ENCODE measurements around the gene OR6C65. TPM values are rescaled to one million over a fixed set of nuclear protein-coding genes. Genes with fewer than 3 reads are reported as not detected.

Gene OR6C65
- total and polyA plus RNA-seq, 2 donors (not counting 1 experiment from before 2014, with no cell fraction given), result not detected

- Mint-ChIP-seq H3K27me3 (peaks cover 47% of the 10 kb centered on the region), H3K4me1 (peaks cover 8% of the 10 kb centered on the region), H3K4me3 (no peak overlapping the region), H3K27ac (no peak overlapping the region), H3K9me3 (ENCODE audit: insufficient read depth) (no peaks in the 10 kb centered on the region)
- no peak for ATAC-seq (ENCODE audit: low read depth)
- no peak overlapping the region for H3K4me3 ChIP-seq (ENCODE audit: control extremely low read depth in 1 of 5, extremely low read depth in 1 of 5, insufficient read depth in 1 of 5, low read depth in 2 of 5, low read length in 4 of 5)
- H3K36me3 ChIP-seq (replicated peaks in 1 of 2; ENCODE audit: control extremely low read depth in 1 of 2, control insufficient read depth in 1 of 2, extremely low read depth in 1 of 2, insufficient read depth in 2 of 2, low read length in 1 of 2), result no peaks in the 10 kb centered on the region
- ChIA-PET CTCF (no interaction called here), POLR2A (no interaction called here)
- H3K9ac ChIP-seq (ENCODE audit: low read length), result no peak overlapping the region
- no peaks in the 10 kb centered on the region for H3K79me2 ChIP-seq (ENCODE audit: control insufficient read depth, insufficient read depth, low read length)
- no peak for DNase-seq
- H3K27me3 ChIP-seq (replicated peaks in 1 of 4; ENCODE audit: control extremely low read depth in 1 of 4, control insufficient read depth in 3 of 4, insufficient read depth in 4 of 4, low read length in 3 of 4), result peaks cover 0 to 16% (median 5%) of the 10 kb centered on the region in 4 experiments
- WGBS (ENCODE audit: insufficient coverage), result 100% methylated on average over 1 of the region's 1 CpG
- H4K20me1 ChIP-seq (ENCODE audit: control insufficient read depth, insufficient read depth, low read length, poor library complexity, severe bottlenecking), result no peaks in the 10 kb centered on the region
- H2AFZ ChIP-seq (ENCODE audit: insufficient read depth, low read depth, low read length, poor library complexity, severe bottlenecking), result no peak overlapping the region
- H3K4me1 ChIP-seq (ENCODE audit: control insufficient read depth in 2 of 2, insufficient read depth in 2 of 2, low read length in 2 of 2), result no peaks in the 10 kb centered on the region
- H3K4me2 ChIP-seq (replicated peaks; ENCODE audit: low read depth, low read length, poor library complexity, severe bottlenecking), result no peak overlapping the region
- no peak overlapping the region for H3K27ac ChIP-seq (ENCODE audit: low read length in 2 of 2)
- peaks cover 0 to 1% (median 0%) of the 10 kb centered on the region in 3 donors for H3K9me3 ChIP-seq (ENCODE audit: control extremely low read depth in 1 of 3, control insufficient read depth in 2 of 3, insufficient read depth in 1 of 3, low read length in 2 of 3)
- intact Hi-C loops (cut with micrococcal nuclease), result no loop called here
- no peak for TF ChIP-seq CTCF (IDR thresholded peaks at IDR 0.05)
- TF ChIP-seq EZH2 (IDR thresholded peaks at IDR 0.05; ENCODE audit: borderline replicate concordance, insufficient read depth, low read depth, low read length, poor library complexity, severe bottlenecking), result no peak
These were observed 16.6 kb downstream of the OR6C65 start for GRCh38 chr12:55416961-55417360.

GRCh38 chr12:55420307-55420962, 20.1 kb downstream of the OR6C65 start:
- H3K79me2 ChIP-seq (ENCODE audit: control insufficient read depth, insufficient read depth, low read length), result no peaks in the 10 kb centered on the region
- no peak overlapping the region for H2AFZ ChIP-seq (ENCODE audit: insufficient read depth, low read depth, low read length, poor library complexity, severe bottlenecking)
- no peak overlapping the region for H3K9ac ChIP-seq (ENCODE audit: low read length)
- WGBS (ENCODE audit: insufficient coverage), result 63% methylated on average over 1 of the region's 2 CpGs
- Mint-ChIP-seq H3K4me3 (no peak overlapping the region), H3K9me3 (ENCODE audit: insufficient read depth) (no peaks in the 10 kb centered on the region), H3K27me3 (peaks cover 42% of the 10 kb centered on the region), H3K27ac (no peak overlapping the region), H3K4me1 (peaks cover 3% of the 10 kb centered on the region)
- TF ChIP-seq EZH2 (IDR thresholded peaks at IDR 0.05; ENCODE audit: borderline replicate concordance, insufficient read depth, low read depth, low read length, poor library complexity, severe bottlenecking), result no peak
- TF ChIP-seq CTCF (IDR thresholded peaks at IDR 0.05), result no peak
- ChIA-PET POLR2A (no interaction called here), CTCF (no interaction called here)
- H3K9me3 ChIP-seq (ENCODE audit: control extremely low read depth in 1 of 3, control insufficient read depth in 2 of 3, insufficient read depth in 1 of 3, low read length in 2 of 3), result peaks cover 0 to 1% (median 0%) of the 10 kb centered on the region in 3 donors
- DNase-seq (no peak), ATAC-seq (ENCODE audit: low read depth) (no peak)
- H3K27me3 ChIP-seq (replicated peaks in 1 of 4; ENCODE audit: control extremely low read depth in 1 of 4, control insufficient read depth in 3 of 4, insufficient read depth in 4 of 4, low read length in 3 of 4), result peaks cover 0 to 16% (median 5%) of the 10 kb centered on the region in 4 experiments
- no peaks in the 10 kb centered on the region for H4K20me1 ChIP-seq (ENCODE audit: control insufficient read depth, insufficient read depth, low read length, poor library complexity, severe bottlenecking)
- H3K4me3 ChIP-seq (ENCODE audit: control extremely low read depth in 1 of 5, extremely low read depth in 1 of 5, insufficient read depth in 1 of 5, low read depth in 2 of 5, low read length in 4 of 5), result no peak overlapping the region
- intact Hi-C loops (cut with micrococcal nuclease), result no loop called here
- no peaks in the 10 kb centered on the region for H3K36me3 ChIP-seq (replicated peaks in 1 of 2; ENCODE audit: control extremely low read depth in 1 of 2, control insufficient read depth in 1 of 2, extremely low read depth in 1 of 2, insufficient read depth in 2 of 2, low read length in 1 of 2)
- no peak overlapping the region for H3K4me2 ChIP-seq (replicated peaks; ENCODE audit: low read depth, low read length, poor library complexity, severe bottlenecking)
- no peaks in the 10 kb centered on the region for H3K4me1 ChIP-seq (ENCODE audit: control insufficient read depth in 2 of 2, insufficient read depth in 2 of 2, low read length in 2 of 2)
- H3K27ac ChIP-seq (ENCODE audit: low read length in 2 of 2), result no peak overlapping the region
